Neural cell (in vitro differentiated cells): ENCODE results near the gene MGAT5. TPM values are rescaled to one million over a fixed set of nuclear protein-coding genes. Genes with fewer than 3 reads are reported as not detected.
A peak's percentile ranks its signal among the peaks of the same experiment; 100 is the strongest.

ENCODE experiments used
- H2AFZ ChIP-seq: fragments of 200-600, 300-800 bp; sonication (generic), shearing (Covaris generic); 2 replicates; pipeline ENCODE4 v1.6.0; 2014; ENCODE audit warnings: low read depth, mild to moderate bottlenecking, antibody characterized with exemption, low read length, moderate library complexity
- H3F3A ChIP-seq: fragments of 200-600 bp; shearing (Covaris generic); 2 replicates; pipeline ENCODE4 v1.6.1; 2016; ENCODE audit warnings: mild to moderate bottlenecking, moderate library complexity, mixed read lengths, antibody characterized with exemption, low read length; ENCODE audit not compliant: insufficient read depth, poor library complexity, severe bottlenecking
- H3K27ac ChIP-seq: fragments of 200-600, 300-800 bp; sonication (generic), shearing (Covaris generic); 2 replicates; pipeline ENCODE4 v1.5.1; 2014; ENCODE audit warnings: mild to moderate bottlenecking, low read length, moderate library complexity
- H3K27me3 ChIP-seq: fragments of 300-800, 200-600 bp; sonication (generic), shearing (Covaris generic); 2 replicates; pipeline ENCODE4 v1.6.0; 2014; ENCODE audit warnings: mild to moderate bottlenecking, low read depth, low read length, moderate library complexity; ENCODE audit not compliant: insufficient read depth
- H3K36me3 ChIP-seq: fragments of 300-800, 200-600 bp; sonication (generic), shearing (Covaris generic); 2 replicates; pipeline ENCODE4 v1.5.1; 2014; ENCODE audit warnings: mild to moderate bottlenecking, antibody characterized with exemption, low read length, moderate library complexity; ENCODE audit not compliant: insufficient read depth
- H3K4me2 ChIP-seq: fragments of 300-800, 200-600 bp; sonication (generic), shearing (Covaris generic); 2 replicates; pipeline ENCODE4 v1.6.0; 2014; ENCODE audit warnings: mild to moderate bottlenecking, low read length
- H3K4me3 ChIP-seq: fragments of 300-800, 200-600 bp; sonication (generic), shearing (Covaris generic); 2 replicates; pipeline ENCODE4 v1.5.1; 2014; ENCODE audit warnings: mild to moderate bottlenecking, low read length, moderate library complexity
- H3K79me2 ChIP-seq: fragments of 200-600 bp; shearing (Covaris generic); replicated peaks from 2 replicates; pipeline ENCODE4 v1.6.0; 2014; ENCODE audit warnings: mild to moderate bottlenecking, low read length, moderate library complexity; ENCODE audit not compliant: insufficient read depth
- H3K9ac ChIP-seq: fragments of 300-800, 200-600 bp; sonication (generic), shearing (Covaris generic); 2 replicates; pipeline ENCODE4 v1.6.1; 2016; ENCODE audit warnings: mild to moderate bottlenecking, low read length, mixed read lengths
- H3K9me2 ChIP-seq: fragments of 200-600 bp; shearing (Covaris generic); 2 replicates; pipeline ENCODE4 v1.6.1; 2016; ENCODE audit warnings: mild to moderate bottlenecking, low read length, mixed read lengths; ENCODE audit not compliant: insufficient read depth
- H3K9me3 ChIP-seq: fragments of 200-600, 300-800 bp; sonication (generic), shearing (Covaris generic); 2 replicates; pipeline ENCODE4 v1.6.1; 2016; ENCODE audit warnings: mild to moderate bottlenecking, mixed run types, low read length, moderate library complexity, mixed read lengths
- H4K20me1 ChIP-seq: fragments of 200-600 bp; shearing (Covaris generic); 2 replicates; pipeline ENCODE4 v1.6.1; 2016; ENCODE audit warnings: mild to moderate bottlenecking, mixed run types; ENCODE audit not compliant: insufficient read depth
- EP300 ChIP-seq: fragments of 450-650 bp; conservative IDR thresholded peaks from 2 replicates; pipeline ENCODE4 v1.6.1; 2014; ENCODE audit warnings: antibody characterized with exemption, mild to moderate bottlenecking, moderate library complexity; ENCODE audit not compliant: poor library complexity, severe bottlenecking
- EZH2 ChIP-seq: fragments of 200-600, 300-800 bp; shearing (Covaris generic), sonication (generic); IDR thresholded peaks from 2 replicates; pipeline ENCODE4 v1.6.1; 2014; ENCODE audit warnings: antibody characterized with exemption, low read length, borderline replicate concordance, mild to moderate bottlenecking; ENCODE audit not compliant: insufficient read depth, poor library complexity, severe bottlenecking
- MXI1 ChIP-seq: fragments of 450-650 bp; conservative IDR thresholded peaks from 2 replicates; pipeline ENCODE4 v1.6.1; 2014; ENCODE audit warnings: antibody characterized with exemption, mild to moderate bottlenecking; ENCODE audit not compliant: poor library complexity, severe bottlenecking
- POLR2AphosphoS5 ChIP-seq: IDR thresholded peaks from 2 replicates; pipeline ENCODE4 v1.6.1; 2012
- RAD21 ChIP-seq: fragments of 450-650 bp; conservative IDR thresholded peaks from 2 replicates; pipeline ENCODE4 v1.6.1; 2014; ENCODE audit warnings: antibody characterized with exemption, mild to moderate bottlenecking, moderate library complexity
- SMC3 ChIP-seq: fragments of 450-650 bp; conservative IDR thresholded peaks from 2 replicates; pipeline ENCODE4 v1.6.1; 2014; ENCODE audit warnings: antibody characterized with exemption, mild to moderate bottlenecking, moderate library complexity; ENCODE audit not compliant: poor library complexity
- TAF1 ChIP-seq: IDR thresholded peaks from 2 replicates; pipeline ENCODE4 v1.6.1; 2012; ENCODE audit warnings: low read depth
- polyA plus RNA-seq: library from polyadenylated mRNA; depleted of rRNA; stranded (reverse); fragments of >200 nt; gene quantifications from 2 replicates; pipeline ENCODE4 v1.2.3, GENCODE V29; 2014
- TF ChIP-seq, protein P1 (sequence below): fragments of 450-650 bp; IDR thresholded peaks from 2 replicates; pipeline ENCODE4 v1.5.1; 2014; ENCODE audit warnings: antibody characterized with exemption, mild to moderate bottlenecking, moderate library complexity; ENCODE audit not compliant: poor library complexity, severe bottlenecking
- TF ChIP-seq, protein P2 (sequence below): IDR thresholded peaks from 2 replicates; pipeline ENCODE4 v1.6.1; 2012; ENCODE audit warnings: borderline replicate concordance

The MGAT5 gene
- polyA plus RNA-seq, 1 donor from 2014 or later: 40.9 TPM

- Histone ChIP-seq H2AFZ (no peak overlapping the region), H3K4me2 (peak overlapping the region; percentile 33), H3K27ac (peak overlapping the region; percentile 10), H4K20me1 (no peaks in the 10 kb centered on the region), H3K9ac (no peak overlapping the region), H3K27me3 (no peaks in the 10 kb centered on the region), H3F3A (no peaks in the 10 kb centered on the region), H3K79me2 (no peaks in the 10 kb centered on the region), H3K4me3 (peak overlapping the region; percentile 23), H3K9me3 (no peaks in the 10 kb centered on the region), H3K36me3 (no peaks in the 10 kb centered on the region), H3K9me2 (no peaks in the 10 kb centered on the region)
- TF ChIP-seq SMC3 (no peak), MXI1 (no peak), RAD21 (no peak), EZH2 (no peak), TAF1 (no peak), POLR2AphosphoS5 (no peak), EP300 (no peak)
- TF ChIP-seq, protein P1, sequence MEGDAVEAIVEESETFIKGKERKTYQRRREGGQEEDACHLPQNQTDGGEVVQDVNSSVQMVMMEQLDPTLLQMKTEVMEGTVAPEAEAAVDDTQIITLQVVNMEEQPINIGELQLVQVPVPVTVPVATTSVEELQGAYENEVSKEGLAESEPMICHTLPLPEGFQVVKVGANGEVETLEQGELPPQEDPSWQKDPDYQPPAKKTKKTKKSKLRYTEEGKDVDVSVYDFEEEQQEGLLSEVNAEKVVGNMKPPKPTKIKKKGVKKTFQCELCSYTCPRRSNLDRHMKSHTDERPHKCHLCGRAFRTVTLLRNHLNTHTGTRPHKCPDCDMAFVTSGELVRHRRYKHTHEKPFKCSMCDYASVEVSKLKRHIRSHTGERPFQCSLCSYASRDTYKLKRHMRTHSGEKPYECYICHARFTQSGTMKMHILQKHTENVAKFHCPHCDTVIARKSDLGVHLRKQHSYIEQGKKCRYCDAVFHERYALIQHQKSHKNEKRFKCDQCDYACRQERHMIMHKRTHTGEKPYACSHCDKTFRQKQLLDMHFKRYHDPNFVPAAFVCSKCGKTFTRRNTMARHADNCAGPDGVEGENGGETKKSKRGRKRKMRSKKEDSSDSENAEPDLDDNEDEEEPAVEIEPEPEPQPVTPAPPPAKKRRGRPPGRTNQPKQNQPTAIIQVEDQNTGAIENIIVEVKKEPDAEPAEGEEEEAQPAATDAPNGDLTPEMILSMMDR: no peak
- TF ChIP-seq, protein P2, sequence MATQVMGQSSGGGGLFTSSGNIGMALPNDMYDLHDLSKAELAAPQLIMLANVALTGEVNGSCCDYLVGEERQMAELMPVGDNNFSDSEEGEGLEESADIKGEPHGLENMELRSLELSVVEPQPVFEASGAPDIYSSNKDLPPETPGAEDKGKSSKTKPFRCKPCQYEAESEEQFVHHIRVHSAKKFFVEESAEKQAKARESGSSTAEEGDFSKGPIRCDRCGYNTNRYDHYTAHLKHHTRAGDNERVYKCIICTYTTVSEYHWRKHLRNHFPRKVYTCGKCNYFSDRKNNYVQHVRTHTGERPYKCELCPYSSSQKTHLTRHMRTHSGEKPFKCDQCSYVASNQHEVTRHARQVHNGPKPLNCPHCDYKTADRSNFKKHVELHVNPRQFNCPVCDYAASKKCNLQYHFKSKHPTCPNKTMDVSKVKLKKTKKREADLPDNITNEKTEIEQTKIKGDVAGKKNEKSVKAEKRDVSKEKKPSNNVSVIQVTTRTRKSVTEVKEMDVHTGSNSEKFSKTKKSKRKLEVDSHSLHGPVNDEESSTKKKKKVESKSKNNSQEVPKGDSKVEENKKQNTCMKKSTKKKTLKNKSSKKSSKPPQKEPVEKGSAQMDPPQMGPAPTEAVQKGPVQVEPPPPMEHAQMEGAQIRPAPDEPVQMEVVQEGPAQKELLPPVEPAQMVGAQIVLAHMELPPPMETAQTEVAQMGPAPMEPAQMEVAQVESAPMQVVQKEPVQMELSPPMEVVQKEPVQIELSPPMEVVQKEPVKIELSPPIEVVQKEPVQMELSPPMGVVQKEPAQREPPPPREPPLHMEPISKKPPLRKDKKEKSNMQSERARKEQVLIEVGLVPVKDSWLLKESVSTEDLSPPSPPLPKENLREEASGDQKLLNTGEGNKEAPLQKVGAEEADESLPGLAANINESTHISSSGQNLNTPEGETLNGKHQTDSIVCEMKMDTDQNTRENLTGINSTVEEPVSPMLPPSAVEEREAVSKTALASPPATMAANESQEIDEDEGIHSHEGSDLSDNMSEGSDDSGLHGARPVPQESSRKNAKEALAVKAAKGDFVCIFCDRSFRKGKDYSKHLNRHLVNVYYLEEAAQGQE: no peak
Measured at GRCh38 chr2:134501476-134502091, 247.7 kb downstream of the MGAT5 start.

- Histone ChIP-seq H2AFZ (no peak overlapping the region), H4K20me1 (no peaks in the 10 kb centered on the region), H3K36me3 (no peaks in the 10 kb centered on the region), H3K79me2 (no peaks in the 10 kb centered on the region), H3K27ac (peak overlapping the region; percentile 10), H3K27me3 (no peaks in the 10 kb centered on the region), H3K9me2 (no peaks in the 10 kb centered on the region), H3K4me2 (peak overlapping the region; percentile 33), H3K9ac (peak overlapping the region; percentile 32), H3K9me3 (no peaks in the 10 kb centered on the region), H3F3A (no peaks in the 10 kb centered on the region), H3K4me3 (peak overlapping the region; percentile 23)
- TF ChIP-seq POLR2AphosphoS5: peak; percentile 89
- TF ChIP-seq, protein P1: no peak
- peak; percentile 95 for TF ChIP-seq EP300
- peak; percentile 28 for TF ChIP-seq RAD21
- TF ChIP-seq, protein P2: no peak
- TF ChIP-seq MXI1: no peak
- TF ChIP-seq EZH2: no peak
- TF ChIP-seq TAF1: no peak
- no peak for TF ChIP-seq SMC3
Measured at GRCh38 chr2:134502104-134502503, 248.2 kb downstream of the MGAT5 start.
